Measurements from ENCODE around the gene ABTB1.

DNA sequence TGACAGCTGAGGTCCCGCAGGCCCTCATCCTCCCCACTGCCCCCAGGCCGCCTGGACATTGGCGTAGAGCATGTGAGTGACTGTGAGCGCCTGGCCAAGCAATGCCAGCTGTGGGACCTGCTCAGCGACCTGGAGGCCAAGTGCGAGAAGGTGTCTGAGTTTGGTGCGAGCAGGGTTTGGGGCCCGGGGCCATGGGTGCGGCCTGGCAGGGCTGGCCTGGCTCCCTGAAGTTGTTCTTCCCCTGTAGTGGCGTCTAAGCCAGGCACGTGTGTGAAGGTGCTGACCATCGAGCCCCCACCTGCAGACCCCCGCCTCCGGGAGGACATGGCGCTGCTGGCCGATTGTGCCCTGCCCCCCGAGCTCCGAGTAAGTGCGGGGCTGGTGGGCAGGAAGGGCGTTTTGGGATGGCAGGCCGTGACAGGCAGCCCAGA is 4.2 kb downstream of the ABTB1 start:
- TF ChIP-seq, protein P1, sequence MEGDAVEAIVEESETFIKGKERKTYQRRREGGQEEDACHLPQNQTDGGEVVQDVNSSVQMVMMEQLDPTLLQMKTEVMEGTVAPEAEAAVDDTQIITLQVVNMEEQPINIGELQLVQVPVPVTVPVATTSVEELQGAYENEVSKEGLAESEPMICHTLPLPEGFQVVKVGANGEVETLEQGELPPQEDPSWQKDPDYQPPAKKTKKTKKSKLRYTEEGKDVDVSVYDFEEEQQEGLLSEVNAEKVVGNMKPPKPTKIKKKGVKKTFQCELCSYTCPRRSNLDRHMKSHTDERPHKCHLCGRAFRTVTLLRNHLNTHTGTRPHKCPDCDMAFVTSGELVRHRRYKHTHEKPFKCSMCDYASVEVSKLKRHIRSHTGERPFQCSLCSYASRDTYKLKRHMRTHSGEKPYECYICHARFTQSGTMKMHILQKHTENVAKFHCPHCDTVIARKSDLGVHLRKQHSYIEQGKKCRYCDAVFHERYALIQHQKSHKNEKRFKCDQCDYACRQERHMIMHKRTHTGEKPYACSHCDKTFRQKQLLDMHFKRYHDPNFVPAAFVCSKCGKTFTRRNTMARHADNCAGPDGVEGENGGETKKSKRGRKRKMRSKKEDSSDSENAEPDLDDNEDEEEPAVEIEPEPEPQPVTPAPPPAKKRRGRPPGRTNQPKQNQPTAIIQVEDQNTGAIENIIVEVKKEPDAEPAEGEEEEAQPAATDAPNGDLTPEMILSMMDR (IDR thresholded peaks at IDR 0.05; ENCODE audit: insufficient read depth, low read depth, low read length), result no peak
- no peak for TF ChIP-seq EZH2 (IDR thresholded peaks at IDR 0.05; ENCODE audit: insufficient read depth, low read length)
